Neural progenitor cell (in vitro differentiated cells): ENCODE results near the gene ENOX2. TPM values are rescaled to one million over a fixed set of nuclear protein-coding genes. Genes with fewer than 3 reads are reported as not detected.
A peak's percentile ranks its signal among the peaks of the same experiment; 100 is the strongest.

Experiments used
- DNase-seq: peaks from one replicate; pipeline ENCODE4 v3.0.0-alpha.2; 2016; ENCODE audit warnings: low spot score
- H2AFZ ChIP-seq: fragments of 200-600 bp; sonication (generic); replicated peaks from 2 replicates; pipeline ENCODE4 v1.6.1; 2016; ENCODE audit warnings: antibody characterized with exemption
- H3F3A ChIP-seq: fragments of 200-600 bp; sonication (generic); 2 replicates; pipeline ENCODE4 v1.6.1; 2016; ENCODE audit warnings: antibody characterized with exemption, low read depth
- H3K27ac ChIP-seq: fragments of 200-600 bp; sonication (generic); 2 replicates; pipeline ENCODE4 v1.5.1; 2016; ENCODE audit warnings: mild to moderate bottlenecking
- H3K27me3 ChIP-seq: fragments of 200-600 bp; sonication (generic); 2 replicates; pipeline ENCODE4 v1.6.1; 2016; ENCODE audit warnings: mild to moderate bottlenecking, moderate library complexity
- H3K36me3 ChIP-seq: fragments of 200-600 bp; sonication (generic); 2 replicates; pipeline ENCODE4 v1.5.1; 2016
- H3K4me1 ChIP-seq: fragments of 200-600 bp; sonication (generic); 2 replicates; pipeline ENCODE4 v1.6.1; 2016; ENCODE audit warnings: mixed run types
- H3K4me2 ChIP-seq: fragments of 200-600 bp; sonication (generic); 2 replicates; pipeline ENCODE4 v1.6.1; 2016
- H3K4me3 ChIP-seq: fragments of 200-600 bp; sonication (generic); 2 replicates; pipeline ENCODE4 v1.5.1; 2016
- H3K79me2 ChIP-seq: fragments of 200-600 bp; sonication (generic); 2 replicates; pipeline ENCODE4 v1.6.1; 2016; ENCODE audit warnings: low read depth
- H3K9ac ChIP-seq: fragments of 200-600 bp; sonication (generic); 2 replicates; pipeline ENCODE4 v1.6.1; 2016
- H3K9me3 ChIP-seq: fragments of 200-600 bp; sonication (generic); 2 replicates; pipeline ENCODE4 v1.5.1; 2016; ENCODE audit warnings: low read depth
- H4K20me1 ChIP-seq: fragments of 200-600 bp; sonication (generic); 2 replicates; pipeline ENCODE4 v1.6.1; 2016; ENCODE audit warnings: low read depth
- H3K27ac Mint-ChIP-seq: 3 replicates; pipeline ENCODE4 v1.8.0; 2021; ENCODE audit warnings: mixed read lengths
- H3K27me3 Mint-ChIP-seq: 2 replicates; pipeline ENCODE4 v1.8.0; 2022; ENCODE audit warnings: low read depth, mild to moderate bottlenecking, inconsistent platforms, moderate library complexity, mixed read lengths; ENCODE audit not compliant: insufficient read depth
- H3K36me3 Mint-ChIP-seq: 3 replicates; pipeline ENCODE4 v1.8.0; 2021; ENCODE audit warnings: mixed read lengths
- H3K4me1 Mint-ChIP-seq: 3 replicates; pipeline ENCODE4 v1.8.0; 2021; ENCODE audit warnings: mixed read lengths
- H3K4me3 Mint-ChIP-seq: 3 replicates; pipeline ENCODE4 v1.8.0; 2021; ENCODE audit warnings: mild to moderate bottlenecking, moderate library complexity, mixed read lengths
- H3K9me3 Mint-ChIP-seq: 3 replicates; pipeline ENCODE4 v1.8.0; 2020; ENCODE audit warnings: mixed read lengths
- EZH2 ChIP-seq: fragments of 200-600 bp; sonication (generic); IDR thresholded peaks from 2 replicates; pipeline ENCODE4 v1.6.1; 2017; ENCODE audit warnings: antibody characterized with exemption, mild to moderate bottlenecking, moderate library complexity
- EZH2phosphoT487 ChIP-seq: fragments of 200-600 bp; sonication (generic); IDR thresholded peaks from 2 replicates; pipeline ENCODE4 v1.6.1; 2017; ENCODE audit warnings: antibody characterized with exemption
- total RNA-seq: library from RNA; depleted of rRNA; stranded (reverse); fragments of >200 nt; gene quantifications from 2 replicates; pipeline ENCODE4 v1.2.3, GENCODE V29; 2015; ENCODE audit warnings: low replicate concordance
- TF ChIP-seq, protein P1 (sequence below): fragments of 200-600 bp; sonication (generic); IDR thresholded peaks from 2 replicates; pipeline ENCODE4 v1.5.1; 2017; ENCODE audit warnings: antibody characterized with exemption, mild to moderate bottlenecking

ENOX2 gene
- total RNA-seq, 1 donor from 2014 or later, result 12.5 TPM

GRCh38 chrX:130716781-130717413, 186.1 kb downstream of the ENOX2 start:
- H3K27ac ChIP-seq, result no peak overlapping the region
- TF ChIP-seq EZH2phosphoT487, result no peak
- TF ChIP-seq, protein P1, sequence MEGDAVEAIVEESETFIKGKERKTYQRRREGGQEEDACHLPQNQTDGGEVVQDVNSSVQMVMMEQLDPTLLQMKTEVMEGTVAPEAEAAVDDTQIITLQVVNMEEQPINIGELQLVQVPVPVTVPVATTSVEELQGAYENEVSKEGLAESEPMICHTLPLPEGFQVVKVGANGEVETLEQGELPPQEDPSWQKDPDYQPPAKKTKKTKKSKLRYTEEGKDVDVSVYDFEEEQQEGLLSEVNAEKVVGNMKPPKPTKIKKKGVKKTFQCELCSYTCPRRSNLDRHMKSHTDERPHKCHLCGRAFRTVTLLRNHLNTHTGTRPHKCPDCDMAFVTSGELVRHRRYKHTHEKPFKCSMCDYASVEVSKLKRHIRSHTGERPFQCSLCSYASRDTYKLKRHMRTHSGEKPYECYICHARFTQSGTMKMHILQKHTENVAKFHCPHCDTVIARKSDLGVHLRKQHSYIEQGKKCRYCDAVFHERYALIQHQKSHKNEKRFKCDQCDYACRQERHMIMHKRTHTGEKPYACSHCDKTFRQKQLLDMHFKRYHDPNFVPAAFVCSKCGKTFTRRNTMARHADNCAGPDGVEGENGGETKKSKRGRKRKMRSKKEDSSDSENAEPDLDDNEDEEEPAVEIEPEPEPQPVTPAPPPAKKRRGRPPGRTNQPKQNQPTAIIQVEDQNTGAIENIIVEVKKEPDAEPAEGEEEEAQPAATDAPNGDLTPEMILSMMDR, result no peak
- no peak for TF ChIP-seq EZH2
- H3K9me3 Mint-ChIP-seq, result no peaks in the 10 kb centered on the region
- no peaks in the 10 kb centered on the region for H3K27me3 ChIP-seq
- H3K27me3 Mint-ChIP-seq, result no peaks in the 10 kb centered on the region
- no peak overlapping the region for H3K27ac Mint-ChIP-seq
- H4K20me1 ChIP-seq, result no peaks in the 10 kb centered on the region
- H3K9me3 ChIP-seq, result no peaks in the 10 kb centered on the region
- no peak overlapping the region for H3K4me2 ChIP-seq
- H3K36me3 ChIP-seq, result no peaks in the 10 kb centered on the region
- no peak overlapping the region for H3K4me3 ChIP-seq
- no peaks in the 10 kb centered on the region for H3K36me3 Mint-ChIP-seq
- H3F3A ChIP-seq, result no peaks in the 10 kb centered on the region
- no peaks in the 10 kb centered on the region for H3K79me2 ChIP-seq
- H3K4me3 Mint-ChIP-seq, result no peak overlapping the region
- DNase-seq, result no peak
- peaks cover 72% of the 10 kb centered on the region for H3K4me1 Mint-ChIP-seq
- no peak overlapping the region for H3K9ac ChIP-seq
- no peak overlapping the region for H2AFZ ChIP-seq
- H3K4me1 ChIP-seq, result no peaks in the 10 kb centered on the region

DNA sequence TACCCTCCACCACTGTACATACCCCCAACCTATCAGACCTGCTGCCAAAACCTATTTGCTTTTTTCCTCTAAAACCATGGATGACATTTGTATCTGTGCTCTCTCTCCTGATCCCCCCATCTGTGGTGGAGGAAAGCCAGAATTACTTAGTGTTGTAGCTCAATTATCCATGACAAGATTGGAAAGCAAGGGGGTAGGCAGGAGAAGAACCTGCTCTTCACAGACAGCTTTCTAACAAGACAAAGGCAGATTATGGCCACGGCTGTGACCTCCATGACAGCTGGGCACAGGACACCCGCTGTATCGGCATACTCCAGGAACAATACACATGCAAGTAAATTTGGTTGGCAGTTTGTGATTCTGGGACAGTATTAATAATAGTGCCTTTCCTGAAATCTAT, 186.7 kb downstream of the ENOX2 start:
- H4K20me1 ChIP-seq, result no peaks in the 10 kb centered on the region
- H3K27ac Mint-ChIP-seq, result peak overlapping the region; percentile 90
- H3K27ac ChIP-seq, result no peak overlapping the region
- H3K27me3 Mint-ChIP-seq, result no peaks in the 10 kb centered on the region
- no peaks in the 10 kb centered on the region for H3K27me3 ChIP-seq
- no peak overlapping the region for H2AFZ ChIP-seq
- no peaks in the 10 kb centered on the region for H3K4me1 ChIP-seq
- peak overlapping the region; percentile 39 for H3K4me3 Mint-ChIP-seq
- H3K36me3 ChIP-seq, result no peaks in the 10 kb centered on the region
- peaks cover 70% of the 10 kb centered on the region for H3K4me1 Mint-ChIP-seq
- H3K9me3 ChIP-seq, result no peaks in the 10 kb centered on the region
- no peak overlapping the region for H3K9ac ChIP-seq
- no peak for DNase-seq
- H3K79me2 ChIP-seq, result no peaks in the 10 kb centered on the region
- no peaks in the 10 kb centered on the region for H3K9me3 Mint-ChIP-seq
- TF ChIP-seq EZH2phosphoT487 (no peak), EZH2 (no peak)
- TF ChIP-seq, protein P1, result no peak
- H3F3A ChIP-seq, result no peaks in the 10 kb centered on the region
- no peak overlapping the region for H3K4me2 ChIP-seq
- no peak overlapping the region for H3K4me3 ChIP-seq
- H3K36me3 Mint-ChIP-seq, result no peaks in the 10 kb centered on the region

- H3K4me1 ChIP-seq, result no peaks in the 10 kb centered on the region
- H3K27me3 ChIP-seq, result no peaks in the 10 kb centered on the region
- H3K4me3 ChIP-seq, result no peak overlapping the region
- no peaks in the 10 kb centered on the region for H3K9me3 ChIP-seq
- no peaks in the 10 kb centered on the region for H3K79me2 ChIP-seq
- DNase-seq, result no peak
- H3K4me2 ChIP-seq, result no peak overlapping the region
- no peaks in the 10 kb centered on the region for H3K36me3 Mint-ChIP-seq
- TF ChIP-seq, protein P1, result no peak
- TF ChIP-seq EZH2phosphoT487, result no peak
- TF ChIP-seq EZH2, result no peak
- H3K27ac Mint-ChIP-seq, result no peak overlapping the region
- H3K36me3 ChIP-seq, result no peaks in the 10 kb centered on the region
- no peaks in the 10 kb centered on the region for H4K20me1 ChIP-seq
- H3F3A ChIP-seq, result no peaks in the 10 kb centered on the region
- no peak overlapping the region for H3K27ac ChIP-seq
- H2AFZ ChIP-seq, result no peak overlapping the region
- H3K9me3 Mint-ChIP-seq, result no peaks in the 10 kb centered on the region
- H3K4me1 Mint-ChIP-seq, result peaks cover 60% of the 10 kb centered on the region
- H3K27me3 Mint-ChIP-seq, result no peaks in the 10 kb centered on the region
- no peak overlapping the region for H3K4me3 Mint-ChIP-seq
- H3K9ac ChIP-seq, result no peak overlapping the region
Measured at GRCh38 chrX:130715299-130715698, 187.7 kb downstream of the ENOX2 start.
